Measurements from ENCODE around the gene RND2.

Gene RND2

GRCh38 chr17:43079641-43080302 lies 54.7 kb downstream of the RND2 start:
- DNase-seq, result no peak
